ENCODE data around the gene HMGCS2.
A peak's percentile ranks its signal among the peaks of the same experiment; 100 is the strongest.
"Not testable (repeated sequence)": the region's sequence is repeated elsewhere in the genome, so short reads cannot be mapped to it uniquely, and the experiment has no call there.

The HMGCS2 gene

GRCh38 chr1:119711804-119712341 lies 56.8 kb downstream of the HMGCS2 start, which contains the start of gene PHGDH (continued):
- peak; percentile 57; the same call in 1 of the 2 replicates for TF ChIP-seq ZBTB10 (tag by site-specific recombination; IDR thresholded peaks at IDR 0.05)
- no peak for TF ChIP-seq ZNF473 (tag by site-specific recombination; IDR thresholded peaks at IDR 0.05)
- TF ChIP-seq ZNF624 (tag by site-specific recombination; IDR thresholded peaks at IDR 0.05): no peak
- no peak for TF ChIP-seq ZBTB1 (tag by site-specific recombination; IDR thresholded peaks at IDR 0.05)
- no peak for TF ChIP-seq SETDB1 (IDR thresholded peaks at IDR 0.05; ENCODE audit: insufficient read length, low read length)
- peak; percentile 44; the same call in 1 of the 2 replicates for TF ChIP-seq YY1 (tag by site-specific recombination; IDR thresholded peaks at IDR 0.05)
- TF ChIP-seq PBX3 (CRISPR knock-in tag; IDR thresholded peaks at IDR 0.05): no peak
- TF ChIP-seq EGR2 (tag by site-specific recombination; IDR thresholded peaks at IDR 0.05; ENCODE audit: low read depth): 0 out of 2 replicates have a peak, but pooled peaks have one; percentile 38
- no peak for TF ChIP-seq ZIC2 (tag by site-specific recombination; IDR thresholded peaks at IDR 0.05)
- no peak for TF ChIP-seq KLF8 (tag by site-specific recombination; IDR thresholded peaks at IDR 0.05)

- TF ChIP-seq ZNF146 (tag by site-specific recombination; IDR thresholded peaks at IDR 0.05): peak; percentile 100
- TF ChIP-seq ZNF335 (tag by site-specific recombination; conservative IDR thresholded peaks at IDR 0.05): peak; percentile 80
- TF ChIP-seq ZNF366 (tag by site-specific recombination; conservative IDR thresholded peaks at IDR 0.05): 0 out of 2 replicates have a peak, but pooled peaks have one; percentile 14
- TF ChIP-seq PRDM6 (tag by site-specific recombination; IDR thresholded peaks at IDR 0.05): peak; percentile 32; the same call in 1 of the 2 replicates
- peak; percentile 69; the same call in 1 of the 2 replicates for TF ChIP-seq ZNF280D (tag by site-specific recombination; IDR thresholded peaks at IDR 0.05)
- TF ChIP-seq ZNF664 (tag by site-specific recombination; IDR thresholded peaks at IDR 0.05): peak; percentile 83; the same call in 1 of the 2 replicates
- peak; percentile 89 for TF ChIP-seq ZNF580 (tag by site-specific recombination; IDR thresholded peaks at IDR 0.05)
- not testable (repeated sequence) for H3K27ac ChIP-seq (ENCODE audit: extremely low read depth, low read depth, low read length); H3K36me3 ChIP-seq (ENCODE audit: control insufficient read depth in 2 of 2, insufficient read depth in 1 of 2, low read length in 2 of 2); H3K9me3 ChIP-seq (ENCODE audit: control insufficient read depth, insufficient read depth, low read depth, low read length)
- Histone ChIP-seq H3K4me3 (ENCODE audit: low read depth, low read length) (peak overlapping the region; percentile 76), H3K4me1 (ENCODE audit: control insufficient read depth, insufficient read depth, low read length) (peaks cover 15% of the 10 kb centered on the region)
- ChIA-PET POLR2A (interaction anchor here (0.7 to 2.2 kb wide), 21 partner anchors 8 to 161 kb away, joined by 3 to 23 read pairs (median 4); partner anchors contain the start of gene ZNF697), CTCF (interaction anchor here (0.7 to 1.4 kb wide), 3 partner anchors 35 to 128 kb away, joined by 3 to 17 read pairs (median 5); no protein-coding TSS in a partner anchor)
These were observed 57.3 kb downstream of the HMGCS2 start for GRCh38 chr1:119711356-119711803.
